Pons (tissue), 1 donor: ENCODE results near the gene AARS2.
"Not testable (repeated sequence)": the region's sequence is repeated elsewhere in the genome, so short reads cannot be mapped to it uniquely, and the experiment has no call there.

ENCODE experiments used
- DNase-seq: peaks from one replicate; pipeline ENCODE4 v3.0.0-alpha.2; 2016; ENCODE audit warnings: low spot score

The AARS2 gene

DNA sequence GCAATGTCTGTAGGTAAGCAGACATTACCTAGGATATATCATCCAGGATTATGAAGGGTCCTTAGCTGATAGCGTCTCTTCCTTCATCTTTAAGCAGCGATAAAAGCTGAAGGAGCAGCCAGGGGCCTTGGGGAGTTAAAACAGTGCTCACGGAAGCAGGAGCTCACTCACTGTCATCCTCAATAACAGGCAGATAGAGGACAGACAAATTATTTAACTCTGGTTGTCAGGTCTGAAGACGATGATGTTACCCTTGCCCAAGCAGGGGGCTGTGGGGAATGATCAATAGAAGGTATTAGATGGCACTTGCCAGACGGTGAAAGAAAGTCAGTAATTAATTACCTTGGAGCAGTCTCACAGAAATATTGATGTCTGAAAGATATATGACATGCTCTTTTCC, 16.7 kb upstream of the AARS2 start:
- DNase-seq: no peak

DNA sequence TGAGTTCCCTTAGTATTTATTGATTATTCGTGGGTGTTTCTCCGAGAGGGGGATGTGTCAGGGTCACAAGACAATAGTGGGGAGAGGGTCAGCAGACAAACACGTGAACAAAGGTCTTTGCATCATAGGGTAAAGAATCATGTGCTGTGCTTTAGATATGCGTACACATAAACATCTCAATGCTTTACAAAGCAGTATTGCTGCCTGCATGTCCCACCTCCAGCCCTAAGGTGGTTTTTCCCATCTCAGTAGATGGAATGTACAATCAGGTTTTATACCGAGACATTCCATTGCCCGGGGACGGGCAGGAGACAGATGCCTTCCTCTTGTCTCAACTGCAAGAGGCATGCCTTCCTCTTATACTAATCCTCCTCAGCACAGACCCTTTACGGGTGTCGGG, 15.1 kb upstream of the AARS2 start:
- not testable (repeated sequence) for DNase-seq

DNA sequence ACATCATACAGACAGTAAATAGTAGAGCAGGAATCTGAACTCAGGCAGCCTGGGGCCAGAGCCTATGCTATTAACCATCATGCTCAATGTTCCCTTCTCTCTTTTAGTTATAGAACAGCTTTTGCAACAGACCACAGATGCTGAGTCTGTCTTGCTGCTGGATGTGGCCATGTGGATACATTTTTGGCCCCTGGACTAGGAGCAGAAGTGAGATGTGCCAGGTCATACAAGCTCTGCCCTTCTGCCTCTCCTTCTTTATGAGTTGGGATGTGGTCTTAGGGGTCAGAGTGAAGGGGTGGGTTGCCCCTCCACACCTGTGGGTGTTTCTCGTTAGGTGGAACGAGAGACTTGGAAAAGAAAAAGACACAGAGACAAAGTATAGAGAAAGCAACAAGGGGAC, 14.6 kb upstream of the AARS2 start:
- no peak for DNase-seq

- DNase-seq: no peak
Observed at GRCh38 chr6:44327096-44327495, 13.9 kb upstream of the AARS2 start.

GRCh38 chr6:44321210-44321609, 8.1 kb upstream of the AARS2 start:
- no peak for DNase-seq

DNA sequence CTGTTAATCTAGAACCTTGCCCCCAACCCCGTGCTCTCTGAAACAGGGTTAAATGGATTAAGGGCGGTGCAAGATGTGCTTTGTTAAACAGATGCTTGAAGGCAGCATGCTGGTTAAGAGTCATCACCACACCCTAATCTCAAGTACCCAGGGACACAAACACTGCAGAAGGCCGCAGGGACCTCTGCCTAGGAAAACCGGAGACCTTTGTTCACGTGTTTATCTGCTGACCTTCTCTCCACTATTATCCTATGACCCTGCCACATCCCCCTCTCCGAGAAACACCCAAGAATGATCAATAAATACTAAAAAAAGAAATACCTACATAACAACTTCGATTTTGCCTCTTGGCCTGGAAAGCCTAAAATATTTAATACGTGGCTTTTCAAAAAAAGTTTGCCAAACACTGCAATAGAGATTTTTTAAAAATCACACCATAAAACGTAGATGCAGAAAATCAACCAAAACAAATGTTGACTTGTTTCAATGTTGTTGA, 4.0 kb upstream of the AARS2 start:
- DNase-seq: not testable (repeated sequence)

DNA sequence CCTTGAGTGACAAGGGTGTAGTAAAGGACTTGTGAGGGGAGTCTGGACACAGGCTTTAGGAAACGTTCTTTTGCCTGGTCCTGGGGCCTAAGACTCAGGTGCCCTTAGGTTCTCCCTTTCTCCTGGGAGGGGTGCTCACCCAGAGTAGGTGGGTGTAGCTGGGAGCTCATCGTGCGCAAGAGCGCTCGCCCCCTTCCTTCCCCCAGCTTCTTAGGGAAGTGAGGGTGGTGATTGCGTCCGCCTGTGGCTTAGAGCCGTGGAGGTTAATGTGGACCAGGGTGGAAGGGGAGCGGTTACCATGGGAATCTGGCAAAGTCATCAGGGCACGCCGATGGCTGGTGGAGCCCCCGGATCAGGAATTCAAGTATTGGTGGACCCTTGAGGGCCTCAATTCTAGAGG, 3.3 kb upstream of the AARS2 start:
- DNase-seq: no peak

GRCh38 chr6:44315951-44316350, 2.8 kb upstream of the AARS2 start:
- no peak for DNase-seq

DNA sequence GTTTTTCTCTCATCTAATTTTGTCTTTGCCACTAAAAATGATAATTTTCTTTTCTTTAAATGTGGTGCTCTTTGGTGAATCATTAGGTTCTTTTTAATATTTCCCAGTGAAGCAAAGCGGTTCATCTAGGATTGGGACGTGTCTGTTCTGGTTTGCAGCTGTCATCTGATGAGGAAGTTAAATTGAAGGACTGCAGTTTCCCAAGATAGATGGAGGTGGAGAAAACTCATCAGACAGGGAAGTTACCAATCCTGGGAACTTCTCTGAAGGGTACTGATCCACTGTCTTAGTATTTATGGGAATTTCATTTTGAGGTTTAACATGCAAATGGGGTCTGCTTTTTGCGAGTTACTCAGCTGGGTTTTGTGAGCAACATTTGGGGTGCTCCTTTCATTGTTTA, 2.4 kb upstream of the AARS2 start:
- DNase-seq: no peak

GRCh38 chr6:44314657-44315056, 1.5 kb upstream of the AARS2 start:
- not testable (repeated sequence) for DNase-seq

GRCh38 chr6:44311767-44312166, 1.4 kb downstream of the AARS2 start:
- no peak for DNase-seq

DNA sequence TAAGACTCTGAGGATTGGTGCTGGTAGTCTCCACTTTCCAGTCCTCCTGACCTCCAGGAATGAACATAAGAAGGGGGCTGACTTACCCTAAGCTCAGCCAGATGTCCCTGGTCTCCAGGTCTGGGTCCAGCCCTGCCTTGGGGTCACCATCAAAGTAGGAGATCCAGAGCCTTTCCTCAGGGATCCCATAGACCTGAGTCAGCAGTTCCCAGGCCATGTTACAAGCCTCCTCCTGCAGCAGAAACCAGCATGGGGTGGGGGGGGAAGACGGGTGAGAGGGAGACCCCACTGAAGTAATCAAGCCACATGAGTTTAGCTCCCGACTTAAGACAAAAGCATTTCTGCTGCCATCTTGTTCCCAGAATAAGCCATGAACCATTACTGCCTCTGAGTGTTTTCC, 1.8 kb downstream of the AARS2 start:
- no peak for DNase-seq

- DNase-seq: no peak
Observed at GRCh38 chr6:44310241-44310640, 2.9 kb downstream of the AARS2 start.

GRCh38 chr6:44309631-44310030, 3.5 kb downstream of the AARS2 start:
- DNase-seq: no peak

GRCh38 chr6:44309092-44309491, 4.1 kb downstream of the AARS2 start:
- no peak for DNase-seq

GRCh38 chr6:44307217-44307616, 5.9 kb downstream of the AARS2 start:
- DNase-seq: no peak

DNA sequence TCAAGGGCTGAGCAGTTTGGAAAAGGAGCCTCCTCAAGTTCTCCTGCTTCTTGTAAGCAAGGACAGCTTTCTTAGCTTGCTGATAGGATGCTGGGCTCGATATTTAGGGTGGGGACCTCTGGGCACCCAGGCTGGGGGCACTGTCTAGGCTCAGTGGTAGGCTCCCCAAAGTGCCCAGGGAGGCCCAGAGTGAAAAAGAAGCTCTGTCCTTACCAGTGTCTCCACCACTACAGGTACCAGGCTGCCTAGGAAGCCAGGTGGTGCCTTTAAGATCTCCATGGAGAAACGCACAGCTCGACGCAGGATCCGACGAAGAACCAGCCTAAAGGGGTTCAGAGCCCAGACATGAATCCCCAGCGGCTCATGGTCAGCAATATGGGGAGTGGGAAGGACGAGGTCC, 6.4 kb downstream of the AARS2 start:
- no peak for DNase-seq

GRCh38 chr6:44305200-44305725, 7.9 kb downstream of the AARS2 start:
- DNase-seq: no peak

GRCh38 chr6:44304282-44305199, 8.6 kb downstream of the AARS2 start:
- no peak for DNase-seq

DNA sequence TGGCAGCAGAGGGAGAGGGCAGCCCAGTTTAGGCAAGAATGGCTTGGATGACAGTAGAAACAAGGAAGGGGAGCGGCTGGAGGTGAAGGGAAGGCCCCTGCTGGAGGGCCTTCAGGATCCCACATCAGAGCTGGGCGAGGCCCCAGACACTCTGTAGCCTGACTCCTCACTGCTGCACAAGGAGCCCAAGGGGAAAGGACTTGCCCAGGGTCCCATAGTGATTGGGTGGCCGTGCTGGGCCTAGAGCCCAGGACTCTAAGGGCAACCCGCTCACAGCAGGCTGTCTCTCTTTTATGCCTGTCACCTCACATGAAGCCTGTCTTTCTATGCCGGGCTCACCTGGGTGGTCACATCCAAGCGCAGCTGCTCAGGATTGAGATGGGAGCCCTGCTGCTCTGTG, 9.3 kb downstream of the AARS2 start:
- DNase-seq: no peak

DNA sequence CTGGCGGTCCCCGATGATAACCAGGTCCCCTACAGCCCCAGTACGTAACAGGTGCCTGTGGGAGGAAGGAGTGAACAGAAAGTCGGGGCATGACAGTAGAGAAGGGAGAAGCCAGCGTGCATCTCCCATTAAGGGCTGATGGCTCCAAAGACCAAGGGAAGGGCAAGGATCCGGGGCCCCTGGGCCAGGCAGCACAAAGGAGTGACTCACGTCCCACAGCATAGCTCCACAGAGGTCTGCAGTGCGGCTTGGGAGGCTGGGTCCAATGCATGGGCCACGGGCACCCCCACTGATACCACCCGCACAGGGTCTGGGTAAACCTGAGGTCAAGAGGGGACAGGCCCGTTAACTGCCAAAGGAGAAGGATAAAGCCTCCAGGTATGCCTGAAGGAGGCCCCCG, 10.3 kb downstream of the AARS2 start:
- no peak for DNase-seq

- DNase-seq: no peak
Observed at GRCh38 chr6:44301782-44302564, 11.2 kb downstream of the AARS2 start.

GRCh38 chr6:44301106-44301505, 12.0 kb downstream of the AARS2 start:
- no peak for DNase-seq
